ENCODE data around the gene NFKBIA.

Gene NFKBIA

GRCh38 chr14:35429951-35430350, 25.4 kb upstream of the NFKBIA start:
- Histone ChIP-seq H3K4me3 (ENCODE audit: severe bottlenecking) (no peak overlapping the region), H3K36me3 (ENCODE audit: low read depth) (no peaks in the 10 kb centered on the region), H3K27ac (ENCODE audit: poor library complexity, severe bottlenecking) (no peak overlapping the region), H3K27me3 (ENCODE audit: insufficient read depth, poor library complexity, severe bottlenecking) (no peaks in the 10 kb centered on the region), H3K9me3 (ENCODE audit: severe bottlenecking) (no peaks in the 10 kb centered on the region), H3K4me1 (ENCODE audit: insufficient read depth, poor library complexity, severe bottlenecking) (no peaks in the 10 kb centered on the region)
- TF ChIP-seq CTCF (IDR thresholded peaks at IDR 0.05; ENCODE audit: poor library complexity, severe bottlenecking) = no peak
- ATAC-seq (ENCODE audit: low read depth) = no peak
- no peak for DNase-seq (ENCODE audit: low spot score)

GRCh38 chr14:35425850-35426249, 21.3 kb upstream of the NFKBIA start:
- H3K4me3 ChIP-seq (ENCODE audit: severe bottlenecking) = no peak overlapping the region
- no peaks in the 10 kb centered on the region for H3K9me3 ChIP-seq (ENCODE audit: severe bottlenecking)
- H3K27me3 ChIP-seq (ENCODE audit: insufficient read depth, poor library complexity, severe bottlenecking) = no peaks in the 10 kb centered on the region
- DNase-seq (ENCODE audit: low spot score) (no peak), ATAC-seq (ENCODE audit: low read depth) (no peak)
- no peak for TF ChIP-seq CTCF (IDR thresholded peaks at IDR 0.05; ENCODE audit: poor library complexity, severe bottlenecking)
- H3K27ac ChIP-seq (ENCODE audit: poor library complexity, severe bottlenecking) = no peak overlapping the region
- no peaks in the 10 kb centered on the region for H3K36me3 ChIP-seq (ENCODE audit: low read depth)
- no peaks in the 10 kb centered on the region for H3K4me1 ChIP-seq (ENCODE audit: insufficient read depth, poor library complexity, severe bottlenecking)

DNA sequence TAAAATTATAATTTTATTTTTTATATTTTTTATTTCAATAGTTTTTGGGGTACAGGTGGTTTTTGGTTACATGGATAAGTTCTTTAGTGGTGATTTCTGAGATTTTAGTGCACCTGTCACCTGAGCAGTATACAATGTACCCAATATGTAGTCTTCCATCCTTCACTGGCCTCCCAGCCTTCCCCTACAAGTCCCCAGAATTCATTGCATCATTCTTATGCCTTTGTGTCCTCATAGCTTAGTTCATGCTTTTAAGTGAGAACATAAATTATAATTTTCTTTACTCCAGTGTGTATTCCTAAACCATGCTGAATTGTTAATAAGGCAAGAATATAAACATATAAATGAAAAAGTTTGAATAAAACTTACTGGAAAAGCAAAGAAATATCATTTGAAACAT, 19.1 kb upstream of the NFKBIA start:
- Histone ChIP-seq H3K9me3 (ENCODE audit: severe bottlenecking) (no peaks in the 10 kb centered on the region), H3K27ac (ENCODE audit: poor library complexity, severe bottlenecking) (no peak overlapping the region), H3K4me1 (ENCODE audit: insufficient read depth, poor library complexity, severe bottlenecking) (peaks cover 12% of the 10 kb centered on the region), H3K4me3 (ENCODE audit: severe bottlenecking) (no peak overlapping the region), H3K36me3 (ENCODE audit: low read depth) (no peaks in the 10 kb centered on the region), H3K27me3 (ENCODE audit: insufficient read depth, poor library complexity, severe bottlenecking) (no peaks in the 10 kb centered on the region)
- ATAC-seq (ENCODE audit: low read depth) = no peak
- DNase-seq (ENCODE audit: low spot score) = no peak
- no peak for TF ChIP-seq CTCF (IDR thresholded peaks at IDR 0.05; ENCODE audit: poor library complexity, severe bottlenecking)

GRCh38 chr14:35420036-35420811, 15.7 kb upstream of the NFKBIA start:
- H3K27me3 ChIP-seq (ENCODE audit: insufficient read depth, poor library complexity, severe bottlenecking) = no peaks in the 10 kb centered on the region
- TF ChIP-seq CTCF (IDR thresholded peaks at IDR 0.05; ENCODE audit: poor library complexity, severe bottlenecking) = no peak
- H3K4me3 ChIP-seq (ENCODE audit: severe bottlenecking) = no peak overlapping the region
- no peaks in the 10 kb centered on the region for H3K36me3 ChIP-seq (ENCODE audit: low read depth)
- H3K4me1 ChIP-seq (ENCODE audit: insufficient read depth, poor library complexity, severe bottlenecking) = peaks cover 12% of the 10 kb centered on the region
- DNase-seq (ENCODE audit: low spot score) = no peak
- H3K27ac ChIP-seq (ENCODE audit: poor library complexity, severe bottlenecking) = peak overlapping the region; percentile 59
- peak; percentile 81 for ATAC-seq (ENCODE audit: low read depth)
- H3K9me3 ChIP-seq (ENCODE audit: severe bottlenecking) = no peaks in the 10 kb centered on the region

GRCh38 chr14:35419429-35419841, 14.9 kb upstream of the NFKBIA start:
- Histone ChIP-seq H3K36me3 (ENCODE audit: low read depth) (no peaks in the 10 kb centered on the region), H3K4me3 (ENCODE audit: severe bottlenecking) (no peak overlapping the region), H3K27me3 (ENCODE audit: insufficient read depth, poor library complexity, severe bottlenecking) (no peaks in the 10 kb centered on the region), H3K9me3 (ENCODE audit: severe bottlenecking) (no peaks in the 10 kb centered on the region), H3K27ac (ENCODE audit: poor library complexity, severe bottlenecking) (peak overlapping the region; percentile 59), H3K4me1 (ENCODE audit: insufficient read depth, poor library complexity, severe bottlenecking) (peaks cover 15% of the 10 kb centered on the region)
- peak; percentile 63 for ATAC-seq (ENCODE audit: low read depth)
- DNase-seq (ENCODE audit: low spot score) = no peak
- no peak for TF ChIP-seq CTCF (IDR thresholded peaks at IDR 0.05; ENCODE audit: poor library complexity, severe bottlenecking)
